Activated B cell treated with CpG ODN at 0.5 μM for 24 hours (primary cell): ENCODE results near the gene NMNAT2. TPM values are rescaled to one million over a fixed set of nuclear protein-coding genes. Genes with fewer than 3 reads are reported as not detected.

Experiments used
- ATAC-seq: fragments of 200-7000 bp; cut with Tn5 transposase; one replicate; pipeline ENCODE4 v1.10.0; 2021; ENCODE audit warnings: low read depth, mild to moderate bottlenecking, moderate library complexity
- CTCF ChIA-PET: fragments of 350-600 bp; sonication (Branson Sonifier 250); formaldehyde crosslinking; loops from one replicate; lab custom pipeline; 2021; ENCODE audit warnings: antibody characterized with exemption; lab: Charles Lee
- POLR2A ChIA-PET: fragments of 350-600 bp; sonication (Branson Sonifier 250); formaldehyde crosslinking; loops from one replicate; lab custom pipeline; 2021; ENCODE audit warnings: antibody characterized with exemption; lab: Charles Lee
- DNase-seq: peaks from one replicate; pipeline ENCODE4 v3.0.0; 2022
- H3K27ac Mint-ChIP-seq: one replicate; pipeline ENCODE4 v1.8.0; 2020; ENCODE audit warnings: mixed read lengths
- H3K27me3 Mint-ChIP-seq: one replicate; pipeline ENCODE4 v1.8.0; 2021; ENCODE audit warnings: mixed read lengths
- H3K36me3 Mint-ChIP-seq: one replicate; pipeline ENCODE4 v1.8.0; 2021; ENCODE audit warnings: low read depth, mixed read lengths
- H3K4me1 Mint-ChIP-seq: one replicate; pipeline ENCODE4 v1.8.0; 2021; ENCODE audit warnings: mixed read lengths
- H3K4me3 Mint-ChIP-seq: one replicate; pipeline ENCODE4 v1.8.0; 2020; ENCODE audit warnings: mild to moderate bottlenecking, mixed read lengths
- H3K9me3 Mint-ChIP-seq: one replicate; pipeline ENCODE4 v1.8.0; 2020; ENCODE audit warnings: mixed read lengths
- CTCF ChIP-seq: fragments of 200-600 bp; IDR thresholded peaks from one replicate; pipeline ENCODE4 v1.8.0; 2022; ENCODE audit warnings: antibody characterized with exemption, mild to moderate bottlenecking
- intact Hi-C: fragments of 100-400 bp; cut with micrococcal nuclease; formaldehyde crosslinking; loops from one replicate; pipeline ENCODE4 v1.15.1; 2024
- total RNA-seq: library from RNA; stranded (reverse); gene quantifications from 2 replicates; pipeline ENCODE4 v1.2.3, GENCODE V29; 2022

NMNAT2 gene
- total RNA-seq, 1 donor from 2014 or later, result not detected

- Mint-ChIP-seq H3K36me3 (no peaks in the 10 kb centered on the region), H3K4me1 (no peaks in the 10 kb centered on the region), H3K4me3 (no peak overlapping the region), H3K9me3 (no peaks in the 10 kb centered on the region), H3K27me3 (peaks cover 36% of the 10 kb centered on the region), H3K27ac (no peak overlapping the region)
- ATAC-seq (no peak), DNase-seq (no peak)
- TF ChIP-seq CTCF, result no peak
- POLR2A ChIA-PET, result no interaction called here
- intact Hi-C loops, result no loop called here
- CTCF ChIA-PET, result no interaction called here
These were observed 42.4 kb upstream of the NMNAT2 start for GRCh38 chr1:183460596-183460995.

GRCh38 chr1:183457449-183457848 lies 39.3 kb upstream of the NMNAT2 start:
- POLR2A ChIA-PET, result no interaction called here
- H3K9me3 Mint-ChIP-seq, result no peaks in the 10 kb centered on the region
- no peaks in the 10 kb centered on the region for H3K4me1 Mint-ChIP-seq
- no peak overlapping the region for H3K4me3 Mint-ChIP-seq
- TF ChIP-seq CTCF, result no peak
- H3K27me3 Mint-ChIP-seq, result peaks cover 28% of the 10 kb centered on the region
- intact Hi-C loops, result no loop called here
- no peaks in the 10 kb centered on the region for H3K36me3 Mint-ChIP-seq
- DNase-seq (no peak), ATAC-seq (no peak)
- CTCF ChIA-PET, result no interaction called here
- no peak overlapping the region for H3K27ac Mint-ChIP-seq

- no peak for TF ChIP-seq CTCF
- no peak for ATAC-seq
- ChIA-PET POLR2A (no interaction called here), CTCF (no interaction called here)
- H3K4me1 Mint-ChIP-seq, result no peaks in the 10 kb centered on the region
- intact Hi-C loops, result no loop called here
- peaks cover 27% of the 10 kb centered on the region for H3K27me3 Mint-ChIP-seq
- H3K4me3 Mint-ChIP-seq, result no peak overlapping the region
- no peaks in the 10 kb centered on the region for H3K9me3 Mint-ChIP-seq
- H3K36me3 Mint-ChIP-seq, result no peaks in the 10 kb centered on the region
- DNase-seq, result no peak
- H3K27ac Mint-ChIP-seq, result no peak overlapping the region
These were observed 38.6 kb upstream of the NMNAT2 start for GRCh38 chr1:183456826-183457225.

- ChIA-PET CTCF (no interaction called here), POLR2A (no interaction called here)
- H3K27ac Mint-ChIP-seq, result no peak overlapping the region
- ATAC-seq, result no peak
- peaks cover 23% of the 10 kb centered on the region for H3K27me3 Mint-ChIP-seq
- no peak for DNase-seq
- intact Hi-C loops, result no loop called here
- no peak overlapping the region for H3K4me3 Mint-ChIP-seq
- TF ChIP-seq CTCF, result no peak
- H3K9me3 Mint-ChIP-seq, result no peaks in the 10 kb centered on the region
- H3K4me1 Mint-ChIP-seq, result no peaks in the 10 kb centered on the region
- no peaks in the 10 kb centered on the region for H3K36me3 Mint-ChIP-seq
These were observed 36.2 kb upstream of the NMNAT2 start for GRCh38 chr1:183454377-183454776.

GRCh38 chr1:183450093-183450492 lies 31.9 kb upstream of the NMNAT2 start:
- CTCF ChIA-PET, result no interaction called here
- Mint-ChIP-seq H3K4me3 (no peak overlapping the region), H3K27ac (no peak overlapping the region), H3K9me3 (no peaks in the 10 kb centered on the region), H3K36me3 (no peaks in the 10 kb centered on the region), H3K27me3 (peaks cover 6% of the 10 kb centered on the region), H3K4me1 (no peaks in the 10 kb centered on the region)
- ATAC-seq (no peak), DNase-seq (no peak)
- intact Hi-C loops, result no loop called here
- TF ChIP-seq CTCF, result no peak
- POLR2A ChIA-PET, result no interaction called here
